K562 (cell line): Measurements from ENCODE around the gene ACER3. TPM values are rescaled to one million over a fixed set of nuclear protein-coding genes. Genes with fewer than 3 reads are reported as not detected.

Experiments
- BMI1 ChIP-seq: fragments of 150-350 bp; IDR thresholded peaks from 2 replicates; pipeline ENCODE4 v1.6.1; 2014; ENCODE audit warnings: low read length
- CAMTA2 ChIP-seq: fragments of 250-450 bp; sonication (Bioruptor Pico); conservative IDR thresholded peaks from 2 replicates; pipeline ENCODE4 v1.5.1; 2022
- CHAMP1 ChIP-seq: fragments of 450-650 bp; IDR thresholded peaks from 2 replicates; pipeline ENCODE4 v1.6.1; 2016; ENCODE audit warnings: mild to moderate bottlenecking
- CREB3 ChIP-seq: fragments of 450-650 bp; conservative IDR thresholded peaks from 2 replicates; pipeline ENCODE4 v1.6.1; 2016; ENCODE audit warnings: missing genetic modification characterization, low read depth, mild to moderate bottlenecking, missing compliant biosample characterization, moderate library complexity
- DMBX1 ChIP-seq: fragments of 250-450 bp; sonication (Bioruptor Pico); IDR thresholded peaks from 2 replicates; pipeline ENCODE4 v1.8.0; 2022; ENCODE audit warnings: inconsistent platforms, mild to moderate bottlenecking, moderate library complexity, borderline replicate concordance
- HMG20A ChIP-seq: fragments of 450-650 bp; formaldehyde crosslinking; conservative IDR thresholded peaks from 2 replicates; pipeline ENCODE4 v1.4.0; 2020; ENCODE audit warnings: mild to moderate bottlenecking, mixed read lengths
- MED1 ChIP-seq: sonication (generic); formaldehyde crosslinking; IDR thresholded peaks from 2 replicates; pipeline ENCODE4 v1.8.1; 2023; ENCODE audit warnings: missing genetic modification reagents, borderline replicate concordance
- PTTG1 ChIP-seq: fragments of 450-650 bp; IDR thresholded peaks from 2 replicates; pipeline ENCODE4 v1.6.1; 2016; ENCODE audit warnings: low read depth, mild to moderate bottlenecking, missing genetic modification characterization, missing compliant biosample characterization
- RNF2 ChIP-seq: sonication (generic); IDR thresholded peaks from 2 replicates; pipeline ENCODE4 v1.6.1; 2016
- ZNF583 ChIP-seq: fragments of 250-450 bp; sonication (Bioruptor Pico); IDR thresholded peaks from 2 replicates; pipeline ENCODE4 v1.4.0; 2020
- polyA plus RNA-seq, 8 experiments: library from polyadenylated mRNA; depleted of rRNA in 4 of 8; stranded (reverse) in 5 of 8; unstranded in 3 of 8; fragments of >200 nt; fragmentation: Nextera tagmentation in 2 of 8; fragmentation: Illumina TruSeq in 1 of 8; extraction: Ambion mirVana in 2 of 8; extraction: Trizol in 1 of 8; gene quantifications; 2 replicates each; pipeline versions ENCODE4 v1.2.1 to v1.2.3, GENCODE V29; 2011 to 2014; ENCODE audit warnings: inconsistent platforms in 1 of 8, missing spikeins in 1 of 8
- total RNA-seq, 7 experiments: library from RNA; depleted of rRNA in 6 of 7; stranded (reverse); fragments of >200 nt in 6 of 7; fragmentation: Illumina TruSeq in 2 of 7; extraction: Trizol in 2 of 7; gene quantifications; 2 replicates each; pipeline versions ENCODE4 v1.2.1 to v1.2.3, GENCODE V29; 2011 to 2021; ENCODE audit warnings: low replicate concordance in 1 of 7

The ACER3 gene
- total and polyA plus RNA-seq, 9 of the 15 experiments (the other 6 are each of a cell fraction or from before 2014, with no cell fraction given) = 2.0 to 23.8 (median 9.5) TPM

- TF ChIP-seq CREB3 = no peak
- TF ChIP-seq BMI1 = no peak
- no peak for TF ChIP-seq ZNF583 (CRISPR knock-in tag)
- TF ChIP-seq HMG20A (CRISPR knock-in tag) = no peak
- TF ChIP-seq MED1 = no peak
- no peak for TF ChIP-seq PTTG1
- TF ChIP-seq CAMTA2 (CRISPR knock-in tag) = no peak
- no peak for TF ChIP-seq CHAMP1
- TF ChIP-seq RNF2 = no peak
- TF ChIP-seq DMBX1 = no peak
Measured at GRCh38 chr11:76860539-76861475, at the start of gene ACER3 (continued).
